Neural progenitor cell (in vitro differentiated cells): ENCODE results near the gene PSMG1. TPM values are rescaled to one million over a fixed set of nuclear protein-coding genes. Genes with fewer than 3 reads are reported as not detected.

ENCODE experiments used
- DNase-seq: peaks from one replicate; pipeline ENCODE4 v3.0.0-alpha.2; 2016; ENCODE audit warnings: low spot score
- H2AFZ ChIP-seq: fragments of 200-600 bp; sonication (generic); replicated peaks from 2 replicates; pipeline ENCODE4 v1.6.1; 2016; ENCODE audit warnings: antibody characterized with exemption
- H3F3A ChIP-seq: fragments of 200-600 bp; sonication (generic); 2 replicates; pipeline ENCODE4 v1.6.1; 2016; ENCODE audit warnings: antibody characterized with exemption, low read depth
- H3K27ac ChIP-seq: fragments of 200-600 bp; sonication (generic); 2 replicates; pipeline ENCODE4 v1.5.1; 2016; ENCODE audit warnings: mild to moderate bottlenecking
- H3K27me3 ChIP-seq: fragments of 200-600 bp; sonication (generic); 2 replicates; pipeline ENCODE4 v1.6.1; 2016; ENCODE audit warnings: mild to moderate bottlenecking, moderate library complexity
- H3K36me3 ChIP-seq: fragments of 200-600 bp; sonication (generic); 2 replicates; pipeline ENCODE4 v1.5.1; 2016
- H3K4me1 ChIP-seq: fragments of 200-600 bp; sonication (generic); 2 replicates; pipeline ENCODE4 v1.6.1; 2016; ENCODE audit warnings: mixed run types
- H3K4me2 ChIP-seq: fragments of 200-600 bp; sonication (generic); 2 replicates; pipeline ENCODE4 v1.6.1; 2016
- H3K4me3 ChIP-seq: fragments of 200-600 bp; sonication (generic); 2 replicates; pipeline ENCODE4 v1.5.1; 2016
- H3K79me2 ChIP-seq: fragments of 200-600 bp; sonication (generic); 2 replicates; pipeline ENCODE4 v1.6.1; 2016; ENCODE audit warnings: low read depth
- H3K9ac ChIP-seq: fragments of 200-600 bp; sonication (generic); 2 replicates; pipeline ENCODE4 v1.6.1; 2016
- H3K9me3 ChIP-seq: fragments of 200-600 bp; sonication (generic); 2 replicates; pipeline ENCODE4 v1.5.1; 2016; ENCODE audit warnings: low read depth
- H4K20me1 ChIP-seq: fragments of 200-600 bp; sonication (generic); 2 replicates; pipeline ENCODE4 v1.6.1; 2016; ENCODE audit warnings: low read depth
- H3K27ac Mint-ChIP-seq: 3 replicates; pipeline ENCODE4 v1.8.0; 2021; ENCODE audit warnings: mixed read lengths
- H3K27me3 Mint-ChIP-seq: 2 replicates; pipeline ENCODE4 v1.8.0; 2022; ENCODE audit warnings: low read depth, mild to moderate bottlenecking, inconsistent platforms, moderate library complexity, mixed read lengths; ENCODE audit not compliant: insufficient read depth
- H3K36me3 Mint-ChIP-seq: 3 replicates; pipeline ENCODE4 v1.8.0; 2021; ENCODE audit warnings: mixed read lengths
- H3K4me1 Mint-ChIP-seq: 3 replicates; pipeline ENCODE4 v1.8.0; 2021; ENCODE audit warnings: mixed read lengths
- H3K4me3 Mint-ChIP-seq: 3 replicates; pipeline ENCODE4 v1.8.0; 2021; ENCODE audit warnings: mild to moderate bottlenecking, moderate library complexity, mixed read lengths
- H3K9me3 Mint-ChIP-seq: 3 replicates; pipeline ENCODE4 v1.8.0; 2020; ENCODE audit warnings: mixed read lengths
- CTCF ChIP-seq: fragments of 200-600 bp; sonication (generic); IDR thresholded peaks from 2 replicates; pipeline ENCODE4 v1.5.1; 2017; ENCODE audit warnings: antibody characterized with exemption, mild to moderate bottlenecking
- EZH2 ChIP-seq: fragments of 200-600 bp; sonication (generic); IDR thresholded peaks from 2 replicates; pipeline ENCODE4 v1.6.1; 2017; ENCODE audit warnings: antibody characterized with exemption, mild to moderate bottlenecking, moderate library complexity
- EZH2phosphoT487 ChIP-seq: fragments of 200-600 bp; sonication (generic); IDR thresholded peaks from 2 replicates; pipeline ENCODE4 v1.6.1; 2017; ENCODE audit warnings: antibody characterized with exemption
- total RNA-seq: library from RNA; depleted of rRNA; stranded (reverse); fragments of >200 nt; gene quantifications from 2 replicates; pipeline ENCODE4 v1.2.3, GENCODE V29; 2015; ENCODE audit warnings: low replicate concordance

Gene PSMG1
- total RNA-seq, 1 donor from 2014 or later: 37.5 TPM

DNA sequence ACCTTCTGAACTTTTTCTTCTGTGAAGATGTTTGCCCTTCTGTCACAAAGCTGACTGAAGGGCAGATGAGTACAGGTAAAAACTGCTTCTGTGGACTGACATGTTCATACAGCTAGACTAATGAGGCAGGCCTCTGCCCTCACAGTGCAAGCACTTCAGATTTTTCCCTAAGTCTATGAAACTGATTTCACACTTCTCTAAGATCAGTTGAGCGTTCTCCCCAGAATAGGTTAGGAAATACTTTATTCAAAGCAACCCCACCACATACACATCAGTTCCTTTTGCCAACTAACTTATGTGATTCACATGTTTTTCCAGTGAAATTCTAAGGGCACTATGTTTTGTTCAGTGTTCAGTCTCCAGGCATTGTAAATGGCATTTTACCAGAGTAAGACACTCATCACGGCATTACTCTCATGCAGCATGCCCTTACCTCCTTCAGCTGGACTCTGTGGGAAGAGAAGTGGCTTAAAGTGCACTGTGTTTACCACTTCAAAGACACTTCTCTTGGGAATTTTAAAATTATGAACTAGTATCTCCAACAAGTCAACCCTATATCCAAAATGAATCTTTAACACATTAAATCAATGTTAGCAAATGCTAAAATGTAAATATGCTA, 5.4 kb upstream of the PSMG1 start:
- Mint-ChIP-seq H3K4me3 (no peak overlapping the region), H3K9me3 (no peaks in the 10 kb centered on the region), H3K4me1 (peaks cover 5% of the 10 kb centered on the region), H3K27me3 (no peaks in the 10 kb centered on the region), H3K36me3 (peaks cover 4% of the 10 kb centered on the region), H3K27ac (no peak overlapping the region)
- DNase-seq: no peak
- Histone ChIP-seq H3K9me3 (no peaks in the 10 kb centered on the region), H3K4me3 (no peak overlapping the region), H3K27ac (no peak overlapping the region), H3K9ac (no peak overlapping the region), H2AFZ (no peak overlapping the region), H3K27me3 (no peaks in the 10 kb centered on the region), H3K79me2 (no peaks in the 10 kb centered on the region), H3F3A (peaks cover 39% of the 10 kb centered on the region), H3K4me1 (peaks cover 13% of the 10 kb centered on the region), H3K4me2 (no peak overlapping the region), H3K36me3 (no peaks in the 10 kb centered on the region), H4K20me1 (peaks cover 20% of the 10 kb centered on the region)
- TF ChIP-seq CTCF (no peak), EZH2 (no peak), EZH2phosphoT487 (no peak)

- Histone ChIP-seq H3K4me1 (peaks cover 13% of the 10 kb centered on the region), H3K27ac (no peak overlapping the region), H3K9ac (no peak overlapping the region), H3K36me3 (no peaks in the 10 kb centered on the region), H3K4me3 (no peak overlapping the region), H3K27me3 (no peaks in the 10 kb centered on the region), H2AFZ (no peak overlapping the region), H4K20me1 (peaks cover 13% of the 10 kb centered on the region), H3F3A (peaks cover 44% of the 10 kb centered on the region), H3K4me2 (no peak overlapping the region), H3K79me2 (peaks cover 8% of the 10 kb centered on the region), H3K9me3 (no peaks in the 10 kb centered on the region)
- Mint-ChIP-seq H3K4me1 (peaks cover 11% of the 10 kb centered on the region), H3K27me3 (no peaks in the 10 kb centered on the region), H3K4me3 (no peak overlapping the region), H3K36me3 (peaks cover 4% of the 10 kb centered on the region), H3K27ac (no peak overlapping the region), H3K9me3 (no peaks in the 10 kb centered on the region)
- TF ChIP-seq EZH2phosphoT487 (no peak), EZH2 (no peak), CTCF (no peak)
- DNase-seq: no peak
Measured at GRCh38 chr21:39187141-39187540, 3.9 kb upstream of the PSMG1 start.

- Mint-ChIP-seq H3K9me3 (no peaks in the 10 kb centered on the region), H3K4me3 (no peak overlapping the region), H3K27ac (no peak overlapping the region), H3K27me3 (peaks cover under 1% of the 10 kb centered on the region), H3K36me3 (peaks cover 3% of the 10 kb centered on the region), H3K4me1 (peaks cover 16% of the 10 kb centered on the region)
- Histone ChIP-seq H3K79me2 (peaks cover 12% of the 10 kb centered on the region), H2AFZ (no peak overlapping the region), H3K4me3 (no peak overlapping the region), H3K4me2 (no peak overlapping the region), H3K27ac (no peak overlapping the region), H3K9me3 (no peaks in the 10 kb centered on the region), H4K20me1 (peaks cover 18% of the 10 kb centered on the region), H3F3A (peaks cover 44% of the 10 kb centered on the region), H3K4me1 (peaks cover 13% of the 10 kb centered on the region), H3K27me3 (no peaks in the 10 kb centered on the region), H3K36me3 (no peaks in the 10 kb centered on the region), H3K9ac (no peak overlapping the region)
- no peak for TF ChIP-seq EZH2phosphoT487
- no peak for TF ChIP-seq CTCF
- TF ChIP-seq EZH2: no peak
- DNase-seq: no peak
Measured at GRCh38 chr21:39186676-39187075, 3.4 kb upstream of the PSMG1 start.
